GM06990 (cell line): ENCODE data around the gene CTF1.
"Not testable (repeated sequence)": the region's sequence is repeated elsewhere in the genome, so short reads cannot be mapped to it uniquely, and the experiment has no call there.

Experiments
- DNase-seq: peaks from one replicate; pipeline ENCODE4 v3.0.0-alpha.2; 2011; ENCODE audit not compliant: insufficient read length; ENCODE audit errors: extremely low read depth
- H3K27me3 ChIP-seq: replicated peaks from 2 replicates; pipeline ENCODE4 v1.6.0; 2011; ENCODE audit warnings: low read length; ENCODE audit not compliant: control insufficient read depth, insufficient read depth
- H3K36me3 ChIP-seq: 2 replicates; pipeline ENCODE4 v1.5.1; 2011; ENCODE audit warnings: low read length; ENCODE audit not compliant: control insufficient read depth, insufficient read depth
- H3K4me3 ChIP-seq: replicated peaks from 2 replicates; pipeline ENCODE4 v1.5.1; 2011; ENCODE audit warnings: low read depth, mild to moderate bottlenecking, control low read depth, low read length
- CTCF ChIP-seq: IDR thresholded peaks from 2 replicates; pipeline ENCODE4 v1.5.1; 2011; ENCODE audit warnings: low read length, control low read depth, mild to moderate bottlenecking, inconsistent platforms; ENCODE audit not compliant: insufficient read depth, poor library complexity, severe bottlenecking

CTF1 gene

GRCh38 chr16:30937692-30938091, 41.3 kb downstream of the CTF1 start:
- Histone ChIP-seq H3K4me3 (no peak overlapping the region), H3K27me3 (no peaks in the 10 kb centered on the region), H3K36me3 (peaks cover 4% of the 10 kb centered on the region)
- TF ChIP-seq CTCF = no peak
- DNase-seq = no peak

GRCh38 chr16:30939571-30939970, 43.2 kb downstream of the CTF1 start:
- not testable (repeated sequence) for H3K36me3 ChIP-seq, H3K27me3 ChIP-seq, H3K4me3 ChIP-seq, DNase-seq

- Histone ChIP-seq H3K27me3 (no peaks in the 10 kb centered on the region), H3K36me3 (peaks cover 5% of the 10 kb centered on the region), H3K4me3 (peak overlapping the region; percentile 20; the same call in 1 of the 2 replicates)
- peak; percentile 97 for TF ChIP-seq CTCF
- peak; percentile 76 for DNase-seq
Observed at GRCh38 chr16:30941600-30942425, 45.4 kb downstream of the CTF1 start.

GRCh38 chr16:30942426-30942806, 46.0 kb downstream of the CTF1 start:
- Histone ChIP-seq H3K36me3 (peaks cover 4% of the 10 kb centered on the region), H3K4me3 (peak overlapping the region; percentile 20; the same call in 1 of the 2 replicates), H3K27me3 (no peaks in the 10 kb centered on the region)
- no peak for DNase-seq
- no peak for TF ChIP-seq CTCF

GRCh38 chr16:30944352-30944751, 47.9 kb downstream of the CTF1 start:
- no peak for DNase-seq
- no peak overlapping the region for H3K4me3 ChIP-seq
- no peaks in the 10 kb centered on the region for H3K27me3 ChIP-seq
- TF ChIP-seq CTCF = no peak
- H3K36me3 ChIP-seq = peaks cover 4% of the 10 kb centered on the region

- TF ChIP-seq CTCF = no peak
- no peak for DNase-seq
- Histone ChIP-seq H3K36me3 (peaks cover 4% of the 10 kb centered on the region), H3K27me3 (no peaks in the 10 kb centered on the region), H3K4me3 (no peak overlapping the region)
Observed at GRCh38 chr16:30946671-30947540, 50.5 kb downstream of the CTF1 start.
